Uterus (tissue), 2 donors: ENCODE results near the gene ACTL10.
"Not testable (repeated sequence)": the region's sequence is repeated elsewhere in the genome, so short reads cannot be mapped to it uniquely, and the experiment has no call there.

Experiments used
- CTCF ChIP-seq, 4 experiments: fragments of 200-600 bp in 2 of 4; fragments of 450-650 bp in 2 of 4; sonication (generic) in 2 of 4; IDR thresholded peaks; one replicate each; pipeline ENCODE4 v1.5.1; 2016 to 2019; ENCODE audit warnings: antibody characterized with exemption in 4 of 4, mild to moderate bottlenecking in 2 of 4, moderate library complexity in 1 of 4
- POLR2A ChIP-seq, 2 donors: fragments of 450-650 bp; IDR thresholded peaks; one replicate each; pipeline ENCODE4 v1.6.1; 2016; ENCODE audit warnings: antibody characterized with exemption in 2 of 2, mild to moderate bottlenecking in 1 of 2, moderate library complexity in 1 of 2

GRCh38 chr20:33698966-33699365, 32.2 kb downstream of the ACTL10 start:
- not testable (repeated sequence) for TF ChIP-seq CTCF, POLR2A (IDR thresholded peaks at IDR 0.05)
